Measurements from ENCODE around the gene RAB1B.

GRCh38 chr11:66259225-66259624, 9.2 kb upstream of the RAB1B start:
- no peak for TF ChIP-seq CTCF (IDR thresholded peaks at IDR 0.05)
- TF ChIP-seq POLR2A (IDR thresholded peaks at IDR 0.05), result no peak
- TF ChIP-seq POLR2AphosphoS5 (IDR thresholded peaks at IDR 0.05), result no peak

Data from breast epithelium (tissue), 3 donors.